GM23248 (cell line): ENCODE data around the gene LCE7A. TPM values are rescaled to one million over a fixed set of nuclear protein-coding genes. Genes with fewer than 3 reads are reported as not detected.
A peak's percentile ranks its signal among the peaks of the same experiment; 100 is the strongest.

Experiments used
- DNase-seq: peaks from one replicate; pipeline ENCODE4 v3.0.0-alpha.2; 2015
- H2AFZ ChIP-seq: fragments of 200-600 bp; sonication (generic); 2 replicates; pipeline ENCODE4 v1.6.1; 2016; ENCODE audit warnings: antibody characterized with exemption
- H3F3A ChIP-seq: fragments of 200-600 bp; sonication (generic); 2 replicates; pipeline ENCODE4 v1.6.1; 2016; ENCODE audit warnings: mild to moderate bottlenecking, antibody characterized with exemption, mixed run types; ENCODE audit not compliant: insufficient read depth
- H3K27ac ChIP-seq: fragments of 200-600 bp; sonication (generic); 2 replicates; pipeline ENCODE4 v1.5.1; 2016; ENCODE audit warnings: mild to moderate bottlenecking
- H3K27me3 ChIP-seq: fragments of 200-600 bp; sonication (generic); replicated peaks from 2 replicates; pipeline ENCODE4 v1.6.1; 2016; ENCODE audit warnings: mild to moderate bottlenecking; ENCODE audit not compliant: insufficient read depth
- H3K36me3 ChIP-seq: fragments of 200-600 bp; sonication (generic); 2 replicates; pipeline ENCODE4 v1.6.1; 2016; ENCODE audit warnings: low read depth, mild to moderate bottlenecking
- H3K4me1 ChIP-seq: fragments of 200-600 bp; sonication (generic); 2 replicates; pipeline ENCODE4 v1.6.1; 2016; ENCODE audit warnings: mild to moderate bottlenecking; ENCODE audit not compliant: insufficient read depth
- H3K4me2 ChIP-seq: fragments of 200-600 bp; sonication (generic); one replicate; pipeline ENCODE4 v1.6.1; 2016; ENCODE audit warnings: mild to moderate bottlenecking; ENCODE audit not compliant: unreplicated experiment
- H3K4me3 ChIP-seq: fragments of 200-600 bp; sonication (generic); 2 replicates; pipeline ENCODE4 v1.5.1; 2016; ENCODE audit warnings: mild to moderate bottlenecking
- H3K79me2 ChIP-seq: fragments of 200-600 bp; sonication (generic); 2 replicates; pipeline ENCODE4 v1.6.1; 2016; ENCODE audit warnings: mild to moderate bottlenecking; ENCODE audit not compliant: insufficient read depth
- H3K9ac ChIP-seq: fragments of 200-600 bp; sonication (generic); 2 replicates; pipeline ENCODE4 v1.6.1; 2016; ENCODE audit warnings: mild to moderate bottlenecking
- H3K9me2 ChIP-seq: fragments of 200-600 bp; sonication (generic); 2 replicates; pipeline ENCODE4 v1.6.1; 2016; ENCODE audit warnings: mixed run types, mild to moderate bottlenecking, moderate library complexity; ENCODE audit not compliant: insufficient read depth
- H3K9me3 ChIP-seq: fragments of 200-600 bp; sonication (generic); one replicate; pipeline ENCODE4 v1.6.1; 2017; ENCODE audit warnings: low read depth
- H4K20me1 ChIP-seq: fragments of 200-600 bp; sonication (generic); 2 replicates; pipeline ENCODE4 v1.6.0; 2016; ENCODE audit not compliant: insufficient read depth
- EZH2 ChIP-seq: fragments of 200-600 bp; sonication (generic); IDR thresholded peaks from 2 replicates; pipeline ENCODE4 v1.6.1; 2018; ENCODE audit warnings: antibody characterized with exemption, mild to moderate bottlenecking; ENCODE audit not compliant: insufficient read depth, poor library complexity, severe bottlenecking
- EZH2phosphoT487 ChIP-seq: fragments of 200-600 bp; sonication (generic); IDR thresholded peaks from 2 replicates; pipeline ENCODE4 v1.6.1; 2018; ENCODE audit warnings: antibody characterized with exemption, moderate library complexity, mild to moderate bottlenecking, low read depth; ENCODE audit not compliant: insufficient read depth
- WGBS, 2 experiments: methylation state at CpG; one replicate each; pipeline ENCODE4 v1.1.6; 2015 to 2017; ENCODE audit warnings: low lambda C conversion rate in 2 of 2, low coverage in 1 of 2; ENCODE audit errors: missing lambda C conversion rate in 2 of 2; 5-methylcytosine and 5-hydroxymethylcytosine counted together
- in situ Hi-C: fragments of 300-500 bp; cut with MboI; formaldehyde crosslinking; loops from 2 replicates; pipeline ENCODE4 v1.15.0; 2020
- polyA plus RNA-seq: library from polyadenylated mRNA; unstranded; fragments of >200 nt; fragmentation: Nextera tagmentation; extraction: Ambion mirVana; gene quantifications from 2 replicates; pipeline ENCODE4 v1.2.1, GENCODE V29; 2016
- total RNA-seq: library from RNA; depleted of rRNA; stranded (reverse); fragments of >200 nt; shearing (Covaris generic); gene quantifications from 2 replicates; pipeline ENCODE4 v1.2.3, GENCODE V29; 2014; rRNA removed

LCE7A gene
- total and polyA plus RNA-seq, 2 experiments from 2014 or later: not detected

GRCh38 chr1:152907686-152908601 lies 48.1 kb downstream of the LCE7A start, which contains the start of gene IVL:
TSS of gene IVL (plus strand) at chr1:152908546. CDS start at chr1:152909798, 1,252 bp downstream.
- H3K4me3 ChIP-seq: no peak within 1 kb of the TSS
- H3K4me2 ChIP-seq: no peak within 1 kb of the TSS
- H3K9ac ChIP-seq: no peak within 1 kb of the TSS
- DNase-seq: peak; percentile 56
- peaks cover 21% of the 10 kb centered on the region for H3F3A ChIP-seq
- H3K9me3 ChIP-seq: no peaks in the 10 kb centered on the region
- no peaks in the 10 kb centered on the region for H3K9me2 ChIP-seq
- no peaks in the 10 kb centered on the region for H3K27me3 ChIP-seq
- H2AFZ ChIP-seq: no peak within 1 kb of the TSS
- H3K36me3 ChIP-seq: no peaks in the 10 kb centered on the region
- in situ Hi-C loops: no loop called here
- H3K27ac ChIP-seq: 0 out of 2 replicates have a peak within 1 kb of the TSS, but pooled peaks have one; percentile 1
- TF ChIP-seq EZH2: no peak
- TF ChIP-seq EZH2phosphoT487: no peak
- H3K4me1 ChIP-seq: peaks cover 37% of the 10 kb centered on the region
- no peaks in the 10 kb centered on the region for H3K79me2 ChIP-seq
- H4K20me1 ChIP-seq: no peaks in the 10 kb centered on the region
- WGBS, 2 experiments: 95 to 99% methylated on average over 4 of the region's 4 CpGs

DNA sequence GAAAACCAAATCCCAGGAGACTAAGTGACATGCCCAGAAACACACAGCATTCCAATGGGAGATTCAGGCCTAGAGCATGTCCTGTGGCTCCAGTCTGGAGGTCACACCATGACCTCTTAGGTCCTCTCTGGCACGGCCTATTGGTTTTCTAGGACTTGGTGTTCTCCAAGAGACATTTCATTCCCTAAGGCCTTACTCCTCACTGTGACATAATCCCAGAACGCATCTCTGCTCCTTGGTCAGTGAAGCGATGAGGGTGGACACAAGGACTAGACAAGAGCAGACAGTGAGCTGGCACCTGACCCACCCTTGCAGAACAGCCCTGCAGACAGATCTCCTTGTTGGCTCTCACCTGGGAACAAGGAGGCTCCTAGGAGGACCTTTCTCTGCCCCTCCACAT lies 49.4 kb downstream of the LCE7A start:
- Histone ChIP-seq H3K9me2 (no peaks in the 10 kb centered on the region), H3K9ac (no peak overlapping the region), H3K4me2 (no peak overlapping the region), H3K27me3 (no peaks in the 10 kb centered on the region), H3F3A (peaks cover 21% of the 10 kb centered on the region), H3K9me3 (no peaks in the 10 kb centered on the region), H3K36me3 (no peaks in the 10 kb centered on the region), H4K20me1 (no peaks in the 10 kb centered on the region), H3K4me1 (peaks cover 37% of the 10 kb centered on the region), H3K4me3 (no peak overlapping the region), H2AFZ (no peak overlapping the region), H3K79me2 (no peaks in the 10 kb centered on the region), H3K27ac (no peak overlapping the region)
- 92 to 93% methylated on average over 3 of the region's 3 CpGs for WGBS, 2 experiments
- DNase-seq: no peak
- in situ Hi-C loops: no loop called here
- no peak for TF ChIP-seq EZH2
- TF ChIP-seq EZH2phosphoT487: no peak

Other genes with a start within 250 kb of the LCE7A start
- not detected in 2 replicates for gene LCE3B, start 246.2 kb upstream of the LCE7A start, total RNA-seq
- not detected in 2 replicates for gene LCE3B, start 246.2 kb upstream of the LCE7A start, polyA plus RNA-seq
- gene LCE3A, start 236.9 kb upstream of the LCE7A start, total RNA-seq: not detected in 2 replicates
- gene LCE3A, start 236.9 kb upstream of the LCE7A start, polyA plus RNA-seq: 1.4 TPM in 1 of 2 replicates, not detected in the other
- not detected in 2 replicates for gene LCE2D, start 196.6 kb upstream of the LCE7A start, total RNA-seq
- not detected in 2 replicates for gene LCE2D, start 196.6 kb upstream of the LCE7A start, polyA plus RNA-seq
- 3.2 TPM in 1 of 2 replicates, not detected in the other for gene LCE2C, start 184.7 kb upstream of the LCE7A start, total RNA-seq
- gene LCE2C, start 184.7 kb upstream of the LCE7A start, polyA plus RNA-seq: 1.8 and 2.0 TPM in 2 replicates
- gene LCE2B, start 173.9 kb upstream of the LCE7A start, total RNA-seq: not detected in 2 replicates
- not detected in 2 replicates for gene LCE2B, start 173.9 kb upstream of the LCE7A start, polyA plus RNA-seq
- 9.9 and 12.1 TPM in 2 replicates for gene LCE2A, start 161.7 kb upstream of the LCE7A start, total RNA-seq
- gene LCE2A, start 161.7 kb upstream of the LCE7A start, polyA plus RNA-seq: 11.1 and 12.4 TPM in 2 replicates
- gene LCE4A, start 151.8 kb upstream of the LCE7A start, total RNA-seq: not detected in 2 replicates
- 0.39 and 0.51 TPM in 2 replicates for gene LCE4A, start 151.8 kb upstream of the LCE7A start, polyA plus RNA-seq
- gene KPRP, start 102.0 kb upstream of the LCE7A start, total RNA-seq: under 0.01 and 0.22 TPM in 2 replicates
- 9.9 and 10.4 TPM in 2 replicates for gene KPRP, start 102.0 kb upstream of the LCE7A start, polyA plus RNA-seq
- not detected in 2 replicates for gene LCE1F, start 84.9 kb upstream of the LCE7A start, total RNA-seq
- gene LCE1F, start 84.9 kb upstream of the LCE7A start, polyA plus RNA-seq: 1.1 and 1.8 TPM in 2 replicates
- gene LCE1E, start 73.7 kb upstream of the LCE7A start, total RNA-seq: not detected in 2 replicates
- not detected in 2 replicates for gene LCE1E, start 73.7 kb upstream of the LCE7A start, polyA plus RNA-seq
- not detected in 2 replicates for gene LCE1D, start 63.3 kb upstream of the LCE7A start, total RNA-seq
- not detected in 2 replicates for gene LCE1D, start 63.3 kb upstream of the LCE7A start, polyA plus RNA-seq
- gene LCE1C, start 53.3 kb upstream of the LCE7A start, total RNA-seq: not detected in 2 replicates
- gene LCE1C, start 53.3 kb upstream of the LCE7A start, polyA plus RNA-seq: not detected in 2 replicates
- gene LCE1B, start 48.0 kb upstream of the LCE7A start, total RNA-seq: not detected in 2 replicates
- not detected in 2 replicates for gene LCE1B, start 48.0 kb upstream of the LCE7A start, polyA plus RNA-seq
- not detected in 2 replicates for gene LCE1A, start 32.5 kb upstream of the LCE7A start, total RNA-seq
- gene LCE1A, start 32.5 kb upstream of the LCE7A start, polyA plus RNA-seq: not detected in 2 replicates
- gene LCE6A, start 17.1 kb upstream of the LCE7A start, total RNA-seq: not detected in 2 replicates
- gene LCE6A, start 17.1 kb upstream of the LCE7A start, polyA plus RNA-seq: not detected in 2 replicates
- not detected in 2 replicates for gene SMCP, start 18.3 kb downstream of the LCE7A start, total RNA-seq
- not detected in 2 replicates for gene SMCP, start 18.3 kb downstream of the LCE7A start, polyA plus RNA-seq
- 0.76 and 1.1 TPM in 2 replicates for gene IVL, start 48.5 kb downstream of the LCE7A start, total RNA-seq
- 0.68 and 1.2 TPM in 2 replicates for gene IVL, start 48.5 kb downstream of the LCE7A start, polyA plus RNA-seq
- not detected in 2 replicates for gene SPRR5, start 87.2 kb downstream of the LCE7A start, total RNA-seq
- not detected in 2 replicates for gene SPRR5, start 87.2 kb downstream of the LCE7A start, polyA plus RNA-seq
- gene SPRR4, start 110.7 kb downstream of the LCE7A start, total RNA-seq: not detected in 2 replicates
- gene SPRR4, start 110.7 kb downstream of the LCE7A start, polyA plus RNA-seq: not detected in 2 replicates
- not detected in 2 replicates for gene SPRR1A, start 124.1 kb downstream of the LCE7A start, total RNA-seq
- not detected in 2 replicates for gene SPRR1A, start 124.1 kb downstream of the LCE7A start, polyA plus RNA-seq
- not detected in 2 replicates for gene SPRR3, start 141.8 kb downstream of the LCE7A start, total RNA-seq
- gene SPRR3, start 141.8 kb downstream of the LCE7A start, polyA plus RNA-seq: not detected in 2 replicates
- gene SPRR1B, start 171.2 kb downstream of the LCE7A start, total RNA-seq: not detected in 2 replicates
- not detected in 2 replicates for gene SPRR1B, start 171.2 kb downstream of the LCE7A start, polyA plus RNA-seq
- not detected in 2 replicates for gene SPRR2D, start 181.1 kb downstream of the LCE7A start, total RNA-seq
- not detected in 2 replicates for gene SPRR2D, start 181.1 kb downstream of the LCE7A start, polyA plus RNA-seq
- not detected in 2 replicates for gene SPRR2A, start 197.5 kb downstream of the LCE7A start, total RNA-seq
- gene SPRR2A, start 197.5 kb downstream of the LCE7A start, polyA plus RNA-seq: not detected in 2 replicates
- not detected in 2 replicates for gene SPRR2B, start 211.6 kb downstream of the LCE7A start, total RNA-seq
- gene SPRR2B, start 211.6 kb downstream of the LCE7A start, polyA plus RNA-seq: not detected in 2 replicates
- not detected in 2 replicates for gene SPRR2E, start 234.5 kb downstream of the LCE7A start, total RNA-seq
- not detected in 2 replicates for gene SPRR2E, start 234.5 kb downstream of the LCE7A start, polyA plus RNA-seq